Osteoblast (primary cell): ENCODE measurements around the gene RPL35A. TPM values are rescaled to one million over a fixed set of nuclear protein-coding genes. Genes with fewer than 3 reads are reported as not detected.
"Not testable (repeated sequence)": the region's sequence is repeated elsewhere in the genome, so short reads cannot be mapped to it uniquely, and the experiment has no call there.

Experiments
- DNase-seq: peaks from one replicate; pipeline ENCODE4 v3.0.0; 2011; ENCODE audit warnings: low spot score, mixed read lengths; ENCODE audit not compliant: insufficient read length; ENCODE audit errors: missing footprints
- H2AFZ ChIP-seq: 2 replicates; pipeline ENCODE4 v1.6.0; 2011; ENCODE audit warnings: mild to moderate bottlenecking, low read length
- H3K27ac ChIP-seq: 2 replicates; pipeline ENCODE4 v1.5.1; 2011; ENCODE audit warnings: mild to moderate bottlenecking, low read depth, low read length, moderate library complexity
- H3K27me3 ChIP-seq: 2 replicates; pipeline ENCODE4 v1.6.0; 2012; ENCODE audit warnings: mild to moderate bottlenecking, control low read depth, inconsistent platforms, low read length, moderate library complexity; ENCODE audit not compliant: insufficient read depth
- H3K36me3 ChIP-seq: 2 replicates; pipeline ENCODE4 v1.5.1; 2011; ENCODE audit warnings: mild to moderate bottlenecking, low read length, control low read depth, moderate library complexity; ENCODE audit not compliant: insufficient read depth
- H3K4me1 ChIP-seq: 2 replicates; pipeline ENCODE4 v1.5.1; 2011; ENCODE audit warnings: mild to moderate bottlenecking, low read length, control low read depth, moderate library complexity; ENCODE audit not compliant: insufficient read depth
- H3K4me2 ChIP-seq: 2 replicates; pipeline ENCODE4 v1.6.0; 2011; ENCODE audit warnings: mild to moderate bottlenecking, low read length; ENCODE audit not compliant: insufficient read depth
- H3K4me3 ChIP-seq: fragments of 200-600 bp; sonication (generic); 3 replicates; pipeline ENCODE4 v1.5.1; 2012; ENCODE audit warnings: mild to moderate bottlenecking, low read length, inconsistent platforms; ENCODE audit not compliant: insufficient read depth
- H3K79me2 ChIP-seq: 2 replicates; pipeline ENCODE4 v1.6.0; 2012; ENCODE audit warnings: mild to moderate bottlenecking, low read length, control low read depth, inconsistent platforms; ENCODE audit not compliant: insufficient read depth
- H3K9me3 ChIP-seq: 2 replicates; pipeline ENCODE4 v1.5.1; 2011; ENCODE audit warnings: low read depth, low read length, control low read depth
- H4K20me1 ChIP-seq: 2 replicates; pipeline ENCODE4 v1.6.0; 2012; ENCODE audit warnings: mild to moderate bottlenecking, low read length, control low read depth; ENCODE audit not compliant: insufficient read depth
- CTCF ChIP-seq: IDR thresholded peaks from 2 replicates; pipeline ENCODE4 v1.5.1; 2011; ENCODE audit warnings: mild to moderate bottlenecking, low read depth, low read length, moderate library complexity; ENCODE audit errors: extremely low read depth
- total RNA-seq: library from RNA; depleted of rRNA; stranded (reverse); fragments of >200 nt; gene quantifications from 2 replicates; pipeline ENCODE4 v1.2.3, GENCODE V29; 2012

RPL35A gene
- total RNA-seq, 1 donor, result 373 TPM

GRCh38 chr3:197907196-197907595 is 42.8 kb upstream of the RPL35A start:
- Histone ChIP-seq H3K4me1 (peaks cover 19% of the 10 kb centered on the region), H3K9me3 (no peaks in the 10 kb centered on the region), H3K4me2 (no peak overlapping the region), H3K27me3 (no peaks in the 10 kb centered on the region), H3K36me3 (no peaks in the 10 kb centered on the region), H2AFZ (no peak overlapping the region), H4K20me1 (no peaks in the 10 kb centered on the region), H3K4me3 (no peak overlapping the region), H3K27ac (no peak overlapping the region), H3K79me2 (no peaks in the 10 kb centered on the region)
- DNase-seq, result no peak
- TF ChIP-seq CTCF, result no peak

- not testable (repeated sequence) for DNase-seq, H3K9me3 ChIP-seq, H3K27ac ChIP-seq, H3K36me3 ChIP-seq, H3K27me3 ChIP-seq, H3K79me2 ChIP-seq, H4K20me1 ChIP-seq, H3K4me3 ChIP-seq, H3K4me2 ChIP-seq, H2AFZ ChIP-seq
- H3K4me1 ChIP-seq, result peaks cover 19% of the 10 kb centered on the region
These were observed 41.4 kb upstream of the RPL35A start for GRCh38 chr3:197908550-197908949.

DNA sequence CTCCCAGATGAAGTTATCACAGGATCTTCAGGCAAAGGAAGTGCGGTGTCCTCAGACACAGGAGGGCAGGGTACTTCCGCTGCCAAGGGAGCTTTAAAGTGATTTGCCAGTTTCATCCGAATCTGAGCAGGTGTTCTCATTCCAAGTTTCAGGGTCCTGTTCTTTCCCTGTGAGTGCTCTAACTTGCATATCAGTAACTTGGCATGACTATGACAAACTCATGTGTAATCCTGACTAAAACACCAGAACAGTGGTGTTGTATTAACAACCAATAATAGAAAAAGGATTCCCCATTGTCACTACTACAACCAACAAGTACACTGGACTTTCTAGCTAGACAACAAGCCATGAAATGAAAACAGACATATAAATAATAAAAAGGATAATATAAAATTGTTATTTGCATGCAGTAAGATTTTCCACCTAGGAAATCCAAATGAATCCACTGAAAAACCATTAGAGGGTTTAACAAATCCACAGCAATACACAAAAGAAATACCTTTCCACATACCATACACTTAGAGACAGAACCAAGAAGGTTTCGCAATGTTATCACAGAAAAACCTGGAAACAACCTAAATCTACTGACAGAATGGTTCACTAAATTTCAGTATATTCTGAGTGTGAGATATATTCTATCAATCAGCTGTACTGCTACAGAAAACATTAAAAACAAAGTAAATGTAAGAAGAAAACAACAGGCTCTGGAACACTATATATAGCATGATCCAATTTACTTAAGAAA is 40.9 kb upstream of the RPL35A start:
- peaks cover 19% of the 10 kb centered on the region for H3K4me1 ChIP-seq
- no peaks in the 10 kb centered on the region for H3K27me3 ChIP-seq
- H3K36me3 ChIP-seq, result no peaks in the 10 kb centered on the region
- H3K79me2 ChIP-seq, result no peaks in the 10 kb centered on the region
- TF ChIP-seq CTCF, result no peak
- H3K4me2 ChIP-seq, result no peak overlapping the region
- H3K4me3 ChIP-seq, result no peak overlapping the region
- no peaks in the 10 kb centered on the region for H4K20me1 ChIP-seq
- H3K27ac ChIP-seq, result no peak overlapping the region
- peak; percentile 73 for DNase-seq
- no peaks in the 10 kb centered on the region for H3K9me3 ChIP-seq
- H2AFZ ChIP-seq, result no peak overlapping the region

DNA sequence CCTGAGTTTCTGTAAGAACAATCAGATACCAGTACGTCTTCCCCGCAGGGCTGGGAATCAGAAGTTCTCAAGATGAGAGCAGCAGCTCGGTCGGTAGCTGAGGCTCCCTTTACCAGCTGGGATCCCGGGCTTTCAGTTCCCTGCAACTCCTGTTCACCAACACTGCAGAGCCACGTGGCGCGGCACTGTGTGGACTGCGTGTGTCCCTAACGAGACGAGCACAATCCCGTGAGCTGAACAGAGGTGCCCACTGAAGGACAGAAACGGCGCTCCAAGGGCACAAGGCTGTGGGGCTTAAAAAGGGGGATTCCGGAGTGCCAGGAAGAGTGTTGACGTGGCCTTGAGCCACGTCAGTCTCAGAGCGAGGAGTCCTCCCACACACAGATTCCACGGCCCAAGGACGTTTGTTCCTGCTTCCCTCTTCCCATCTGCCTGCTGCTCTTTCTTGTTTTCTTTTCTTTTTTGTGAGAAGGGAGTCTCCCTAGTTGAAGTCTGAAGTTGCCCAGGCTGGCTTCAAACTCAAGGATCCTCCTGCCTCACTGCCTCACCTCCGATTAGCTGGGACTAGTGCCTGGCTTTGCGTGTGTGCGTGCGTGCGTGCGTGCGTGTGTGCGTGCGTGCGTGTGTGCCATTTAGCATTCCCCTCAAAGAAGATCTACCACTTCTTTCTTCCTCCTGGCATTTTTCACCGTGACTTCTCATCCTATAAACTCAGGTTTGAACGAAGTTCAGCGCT is 37.1 kb upstream of the RPL35A start:
- H3K4me1 ChIP-seq, result no peaks in the 10 kb centered on the region
- DNase-seq, result no peak
- no peaks in the 10 kb centered on the region for H3K36me3 ChIP-seq
- no peak overlapping the region for H3K27ac ChIP-seq
- H3K4me2 ChIP-seq, result no peak overlapping the region
- H3K4me3 ChIP-seq, result no peak overlapping the region
- H4K20me1 ChIP-seq, result no peaks in the 10 kb centered on the region
- peak overlapping the region; percentile 10 for H2AFZ ChIP-seq
- H3K9me3 ChIP-seq, result no peaks in the 10 kb centered on the region
- H3K79me2 ChIP-seq, result no peaks in the 10 kb centered on the region
- TF ChIP-seq CTCF, result no peak
- no peaks in the 10 kb centered on the region for H3K27me3 ChIP-seq
